Caco-2 (cell line): ENCODE measurements around the gene PYCR2. TPM values are rescaled to one million over a fixed set of nuclear protein-coding genes. Genes with fewer than 3 reads are reported as not detected.

Source experiments
- BruUV-seq: library from RNA; stranded (reverse); fragments of 400-500 nt; replicated peaks from 2 replicates; lab custom pipeline; 2021; lab: Mats Ljungman, UMichigan
- CTCF ChIA-PET: fragments of 300-600 bp; sonication (Branson Sonifier 250); formaldehyde crosslinking; loops from one replicate; lab custom pipeline; 2022; ENCODE audit warnings: antibody characterized with exemption; lab: Charles Lee
- POLR2A ChIA-PET: fragments of 300-600 bp; sonication (Branson Sonifier 250); formaldehyde crosslinking; loops from one replicate; lab custom pipeline; 2022; ENCODE audit warnings: antibody characterized with exemption; lab: Charles Lee
- DNase-seq, 2 experiments: peaks; one replicate each; pipeline versions ENCODE4 v3.0.0 to v3.0.0-alpha.2; 2020 to 2022
- H3K27me3 ChIP-seq: replicated peaks from 2 replicates; pipeline ENCODE4 v1.6.0; 2011; ENCODE audit warnings: low read length; ENCODE audit not compliant: control insufficient read depth, insufficient read depth
- H3K36me3 ChIP-seq: 2 replicates; pipeline ENCODE4 v1.5.1; 2011; ENCODE audit warnings: low read length; ENCODE audit not compliant: control insufficient read depth, insufficient read depth
- H3K4me1 ChIP-seq: fragments of 250-450 bp; sonication (Bioruptor Pico); 2 replicates; pipeline ENCODE4 v1.5.1; 2020; ENCODE audit warnings: mild to moderate bottlenecking
- H3K4me3 ChIP-seq: 2 replicates; pipeline ENCODE4 v1.5.1; 2011; ENCODE audit warnings: low read depth, mild to moderate bottlenecking, control low read depth, low read length
- H3K9me3 ChIP-seq: fragments of 250-450 bp; sonication (Bioruptor Pico); 2 replicates; pipeline ENCODE4 v1.5.1; 2020; ENCODE audit warnings: mild to moderate bottlenecking, moderate library complexity
- H3K27ac Mint-ChIP-seq: one replicate; pipeline ENCODE4 v1.8.0; 2022; ENCODE audit warnings: mixed read lengths; ENCODE audit not compliant: unreplicated experiment
- H3K27me3 Mint-ChIP-seq: one replicate; pipeline ENCODE4 v1.8.0; 2022; ENCODE audit warnings: mixed read lengths; ENCODE audit not compliant: insufficient read depth, unreplicated experiment
- H3K36me3 Mint-ChIP-seq: one replicate; pipeline ENCODE4 v1.8.0; 2022; ENCODE audit warnings: mild to moderate bottlenecking, mixed read lengths; ENCODE audit not compliant: insufficient read depth, unreplicated experiment
- H3K4me1 Mint-ChIP-seq: one replicate; pipeline ENCODE4 v1.8.0; 2022; ENCODE audit warnings: low read depth, mixed read lengths; ENCODE audit not compliant: unreplicated experiment
- H3K4me3 Mint-ChIP-seq: one replicate; pipeline ENCODE4 v1.8.0; 2022; ENCODE audit warnings: mild to moderate bottlenecking, moderate library complexity, mixed read lengths; ENCODE audit not compliant: unreplicated experiment
- H3K9me3 Mint-ChIP-seq: one replicate; pipeline ENCODE4 v1.8.0; 2022; ENCODE audit warnings: mixed read lengths; ENCODE audit not compliant: unreplicated experiment
- CTCF ChIP-seq, 2 experiments: fragments of 200-600 bp in 1 of 2; IDR thresholded peaks; 1 replicate in 1 of 2; 2 replicates in 1 of 2; pipeline versions ENCODE4 v1.5.1 to v1.8.0; 2011 to 2022; ENCODE audit warnings: antibody characterized with exemption in 1 of 2, control low read depth in 1 of 2, inconsistent platforms in 1 of 2, low read depth in 1 of 2, low read length in 1 of 2, mild to moderate bottlenecking in 1 of 2, moderate library complexity in 1 of 2; ENCODE audit not compliant: insufficient read depth in 1 of 2, severe bottlenecking in 1 of 2, unreplicated experiment in 1 of 2
- intact Hi-C: fragments of 100-400 bp; cut with micrococcal nuclease; formaldehyde crosslinking; loops from one replicate; pipeline ENCODE4 v1.10.0; 2022; ENCODE audit not compliant: unreplicated experiment
- total RNA-seq: library from RNA; stranded (reverse); gene quantifications from 2 replicates; pipeline ENCODE4 v1.2.3, GENCODE V29; 2022

Gene PYCR2
- total RNA-seq, 1 experiment from 2014 or later, result 73.7 TPM

GRCh38 chr1:225950905-225951497, 27.0 kb upstream of the PYCR2 start:
- CTCF ChIA-PET, result no interaction called here
- TF ChIP-seq CTCF (IDR thresholded peaks at IDR 0.05; ENCODE audit: insufficient read depth in 1 of 2, low read depth in 1 of 2, low read length in 1 of 2, severe bottlenecking in 1 of 2, unreplicated experiment in 1 of 2), result no peak
- H3K27me3 Mint-ChIP-seq, result peaks cover 3% of the 10 kb centered on the region
- Histone ChIP-seq H3K9me3 (no peaks in the 10 kb centered on the region), H3K4me3 (no peak overlapping the region), H3K27me3 (no peaks in the 10 kb centered on the region), H3K4me1 (no peaks in the 10 kb centered on the region), H3K36me3 (no peaks in the 10 kb centered on the region)
- intact Hi-C loops, result no loop called here
- H3K36me3 Mint-ChIP-seq, result no peaks in the 10 kb centered on the region
- H3K27ac Mint-ChIP-seq, result no peak overlapping the region
- POLR2A ChIA-PET, result interaction anchor here (0.5 kb wide), 1 partner anchor 204 kb away, joined by 3 read pairs; no protein-coding TSS in a partner anchor
- H3K4me3 Mint-ChIP-seq, result no peak overlapping the region
- H3K9me3 Mint-ChIP-seq, result no peaks in the 10 kb centered on the region
- no TSS peak for BruUV-seq
- H3K4me1 Mint-ChIP-seq, result peaks cover 7% of the 10 kb centered on the region
- no peak for DNase-seq

GRCh38 chr1:225949041-225949440, 25.0 kb upstream of the PYCR2 start:
- no peak overlapping the region for H3K27ac Mint-ChIP-seq

GRCh38 chr1:225946803-225947202, 22.8 kb upstream of the PYCR2 start:
- intact Hi-C loops, result no loop called here
- Mint-ChIP-seq H3K9me3 (no peaks in the 10 kb centered on the region), H3K4me3 (no peak overlapping the region), H3K36me3 (no peaks in the 10 kb centered on the region), H3K4me1 (peaks cover 7% of the 10 kb centered on the region), H3K27ac (no peak overlapping the region), H3K27me3 (no peaks in the 10 kb centered on the region)
- H3K27me3 ChIP-seq, result no peaks in the 10 kb centered on the region
- BruUV-seq, result no TSS peak
- DNase-seq, result no peak
- H3K4me1 ChIP-seq, result no peaks in the 10 kb centered on the region
- H3K9me3 ChIP-seq, result no peaks in the 10 kb centered on the region
- H3K36me3 ChIP-seq, result no peaks in the 10 kb centered on the region
- ChIA-PET CTCF (no interaction called here), POLR2A (no interaction called here)
- TF ChIP-seq CTCF (IDR thresholded peaks at IDR 0.05; ENCODE audit: insufficient read depth in 1 of 2, low read depth in 1 of 2, low read length in 1 of 2, severe bottlenecking in 1 of 2, unreplicated experiment in 1 of 2), result no peak
- H3K4me3 ChIP-seq, result no peak overlapping the region

More at GRCh38 chr1:225949041-225949440, 25.0 kb upstream of the PYCR2 start:
- Mint-ChIP-seq H3K4me1 (peaks cover 7% of the 10 kb centered on the region), H3K9me3 (no peaks in the 10 kb centered on the region), H3K27me3 (peaks cover 3% of the 10 kb centered on the region), H3K4me3 (no peak overlapping the region), H3K36me3 (no peaks in the 10 kb centered on the region)
- no peak overlapping the region for H3K4me3 ChIP-seq
- intact Hi-C loops, result no loop called here
- no peak for DNase-seq
- POLR2A ChIA-PET, result no interaction called here
- no peaks in the 10 kb centered on the region for H3K4me1 ChIP-seq
- H3K9me3 ChIP-seq, result no peaks in the 10 kb centered on the region
- no peaks in the 10 kb centered on the region for H3K36me3 ChIP-seq
- TF ChIP-seq CTCF (IDR thresholded peaks at IDR 0.05; ENCODE audit: insufficient read depth in 1 of 2, low read depth in 1 of 2, low read length in 1 of 2, severe bottlenecking in 1 of 2, unreplicated experiment in 1 of 2), result no peak
- CTCF ChIA-PET, result no interaction called here
- no peaks in the 10 kb centered on the region for H3K27me3 ChIP-seq
- no TSS peak for BruUV-seq
